Breast epithelium (tissue), 4 donors: Measurements from ENCODE around the gene KLHL6. TPM values are rescaled to one million over a fixed set of nuclear protein-coding genes. Genes with fewer than 3 reads are reported as not detected.

Experiments
- DNase-seq, 2 donors: peaks; one replicate each; pipeline ENCODE4 v3.0.0-alpha.2; 2019; ENCODE audit warnings: low spot score in 2 of 2
- H3K27ac ChIP-seq, 2 donors: fragments of 200-600 bp; sonication (generic) in 1 of 2; one replicate each; pipeline ENCODE4 v1.5.1; 2016 to 2019; ENCODE audit warnings: mild to moderate bottlenecking in 1 of 2
- H3K27me3 ChIP-seq, 2 donors: fragments of 200-600 bp; sonication (generic) in 1 of 2; one replicate each; pipeline versions ENCODE4 v1.5.1 to v1.6.0; 2017 to 2019; ENCODE audit warnings: control low read depth in 1 of 2, mild to moderate bottlenecking in 1 of 2
- H3K36me3 ChIP-seq: fragments of 200-600 bp; one replicate; pipeline ENCODE4 v1.5.1; 2019
- H3K4me1 ChIP-seq, 2 donors: fragments of 200-600 bp; sonication (generic); one replicate each; pipeline ENCODE4 v1.5.1; 2016 to 2019; ENCODE audit warnings: control low read depth in 1 of 2
- H3K4me3 ChIP-seq, 3 donors: fragments of 200-600 bp; sonication (generic); 1 replicate in 2 of 3; 2 replicates in 1 of 3; pipeline ENCODE4 v1.5.1; 2016 to 2019; ENCODE audit warnings: mild to moderate bottlenecking in 3 of 3, moderate library complexity in 2 of 3
- H3K9me3 ChIP-seq, 2 donors: fragments of 200-600 bp; sonication (generic) in 1 of 2; one replicate each; pipeline ENCODE4 v1.5.1; 2016 to 2019; ENCODE audit warnings: control low read depth in 1 of 2
- POLR2A ChIP-seq: fragments of 450-650 bp; IDR thresholded peaks from one replicate; pipeline ENCODE4 v1.6.1; 2016; ENCODE audit warnings: antibody characterized with exemption, mild to moderate bottlenecking, moderate library complexity
- POLR2AphosphoS5 ChIP-seq, 3 donors: sonication (generic); formaldehyde crosslinking; IDR thresholded peaks; one replicate each; pipeline ENCODE4 v1.6.1; 2017; ENCODE audit warnings: antibody characterized with exemption in 3 of 3
- intact Hi-C: fragments of 100-400 bp; cut with DNase I; formaldehyde crosslinking; loops from one replicate; pipeline ENCODE4 v1.15.1; 2023; ENCODE audit warnings: low total_unique reads
- total RNA-seq, 3 donors: library from RNA; depleted of rRNA; stranded (reverse); fragments of >200 nt; gene quantifications; one replicate each; pipeline ENCODE4 v1.1.0, GENCODE V29; 2016
- TF ChIP-seq, protein P1 (sequence below), 3 donors: fragments of 450-650 bp; IDR thresholded peaks; one replicate each; pipeline ENCODE4 v1.5.1; 2016 to 2017; ENCODE audit warnings: antibody characterized with exemption in 3 of 3, mild to moderate bottlenecking in 3 of 3, moderate library complexity in 3 of 3

Gene KLHL6
- total RNA-seq, 3 donors from 2014 or later = 2.7 to 7.9 (median 4.3) TPM

DNA sequence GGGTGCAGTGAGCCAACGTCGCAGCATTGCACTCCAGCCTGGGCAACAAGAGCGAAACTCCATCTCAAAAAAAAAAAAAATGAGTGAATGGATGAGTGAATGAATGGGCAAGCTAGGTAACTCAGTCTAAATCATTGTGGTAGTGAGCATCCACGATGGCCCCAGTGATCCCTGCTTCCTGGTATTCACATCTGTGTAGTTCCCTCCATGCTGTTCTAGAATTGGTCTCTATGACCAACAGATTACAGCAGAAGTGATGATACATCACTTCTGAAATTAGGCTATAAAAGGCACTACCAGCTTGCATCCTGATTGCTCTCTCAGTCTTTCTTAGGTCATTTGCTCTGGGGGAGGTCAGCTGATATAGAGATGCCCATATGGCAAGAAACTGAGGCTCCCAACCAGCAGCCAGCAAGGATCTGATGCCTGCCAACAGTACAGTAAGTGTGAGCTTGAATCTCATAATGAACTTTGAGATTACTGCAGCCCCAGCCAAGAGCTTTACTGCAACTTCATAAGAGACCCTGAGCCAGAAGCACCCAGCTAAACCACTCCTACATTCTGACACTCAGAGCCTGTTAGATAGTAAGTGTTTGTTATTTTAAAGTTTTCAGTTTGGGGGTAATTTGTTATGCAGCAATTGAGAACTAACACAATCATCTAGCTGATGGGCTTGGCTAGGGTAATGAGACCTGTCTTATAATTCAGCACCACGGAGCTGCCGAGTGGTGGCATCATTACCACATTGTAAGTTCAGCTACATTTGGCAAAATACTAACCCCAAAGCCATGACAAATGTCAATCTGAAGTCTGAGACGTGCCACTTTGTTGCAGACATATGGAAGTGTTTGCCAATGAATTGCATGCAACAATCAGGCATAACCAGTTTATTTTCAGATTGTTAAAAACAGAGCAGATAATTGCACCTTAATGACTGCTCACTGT, 53.0 kb downstream of the KLHL6 start:
- TF ChIP-seq POLR2AphosphoS5 (IDR thresholded peaks at IDR 0.05) (no peak), POLR2A (no peak)
- TF ChIP-seq, protein P1, sequence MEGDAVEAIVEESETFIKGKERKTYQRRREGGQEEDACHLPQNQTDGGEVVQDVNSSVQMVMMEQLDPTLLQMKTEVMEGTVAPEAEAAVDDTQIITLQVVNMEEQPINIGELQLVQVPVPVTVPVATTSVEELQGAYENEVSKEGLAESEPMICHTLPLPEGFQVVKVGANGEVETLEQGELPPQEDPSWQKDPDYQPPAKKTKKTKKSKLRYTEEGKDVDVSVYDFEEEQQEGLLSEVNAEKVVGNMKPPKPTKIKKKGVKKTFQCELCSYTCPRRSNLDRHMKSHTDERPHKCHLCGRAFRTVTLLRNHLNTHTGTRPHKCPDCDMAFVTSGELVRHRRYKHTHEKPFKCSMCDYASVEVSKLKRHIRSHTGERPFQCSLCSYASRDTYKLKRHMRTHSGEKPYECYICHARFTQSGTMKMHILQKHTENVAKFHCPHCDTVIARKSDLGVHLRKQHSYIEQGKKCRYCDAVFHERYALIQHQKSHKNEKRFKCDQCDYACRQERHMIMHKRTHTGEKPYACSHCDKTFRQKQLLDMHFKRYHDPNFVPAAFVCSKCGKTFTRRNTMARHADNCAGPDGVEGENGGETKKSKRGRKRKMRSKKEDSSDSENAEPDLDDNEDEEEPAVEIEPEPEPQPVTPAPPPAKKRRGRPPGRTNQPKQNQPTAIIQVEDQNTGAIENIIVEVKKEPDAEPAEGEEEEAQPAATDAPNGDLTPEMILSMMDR (IDR thresholded peaks at IDR 0.05) = no peak
- H3K27me3 ChIP-seq = no peaks in the 10 kb centered on the region
- no peak overlapping the region for H3K4me3 ChIP-seq
- no peak for DNase-seq
- H3K4me1 ChIP-seq = no peaks in the 10 kb centered on the region
- no peaks in the 10 kb centered on the region for H3K36me3 ChIP-seq
- intact Hi-C loops = no loop called here
- no peak overlapping the region for H3K27ac ChIP-seq
- peaks cover 5 to 16% of the 10 kb centered on the region in 2 donors for H3K9me3 ChIP-seq

DNA sequence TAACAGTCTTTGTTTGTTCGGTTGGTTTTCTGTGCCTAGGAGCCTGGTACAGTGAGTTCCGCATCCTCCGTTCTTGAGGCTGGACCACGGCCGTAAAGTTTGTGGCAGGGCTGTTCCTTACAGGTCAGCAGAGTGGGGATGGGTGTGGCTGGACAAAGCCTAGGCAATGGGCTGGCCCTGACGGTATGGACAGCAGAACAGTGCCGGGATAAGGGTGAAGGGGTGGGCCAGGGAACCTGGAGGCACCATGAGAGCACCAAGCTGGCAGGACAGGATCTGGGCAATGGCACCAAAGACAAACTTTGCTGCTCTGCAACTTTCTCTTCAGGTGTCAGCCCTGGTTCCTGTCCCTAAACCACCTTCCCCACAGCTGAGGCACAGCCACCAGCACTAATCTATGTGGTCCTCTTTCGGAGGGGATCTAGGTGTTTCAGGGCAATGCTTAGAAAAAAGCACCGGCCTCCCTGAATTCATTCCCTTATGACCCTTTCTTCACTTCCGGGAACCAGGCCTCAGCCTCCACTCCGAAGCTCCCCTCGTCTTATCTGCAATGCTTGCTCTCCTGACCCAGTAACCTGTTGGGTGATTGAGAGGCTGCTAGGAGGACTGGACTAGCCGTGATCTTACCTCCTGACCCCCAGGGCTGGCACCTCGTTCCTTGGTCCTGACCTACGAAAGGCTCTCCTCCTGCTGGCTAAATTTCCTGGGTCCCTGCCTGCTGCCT, 54.4 kb downstream of the KLHL6 start:
- Histone ChIP-seq H3K27me3 (no peaks in the 10 kb centered on the region), H3K9me3 (peaks cover 5 to 13% of the 10 kb centered on the region in 2 donors), H3K4me1 (no peaks in the 10 kb centered on the region), H3K36me3 (no peaks in the 10 kb centered on the region), H3K27ac (no peak overlapping the region), H3K4me3 (no peak overlapping the region)
- DNase-seq = no peak
- intact Hi-C loops = no loop called here
- TF ChIP-seq POLR2AphosphoS5 (IDR thresholded peaks at IDR 0.05) (no peak), POLR2A (no peak)
- TF ChIP-seq, protein P1 (IDR thresholded peaks at IDR 0.05) = no peak

DNA sequence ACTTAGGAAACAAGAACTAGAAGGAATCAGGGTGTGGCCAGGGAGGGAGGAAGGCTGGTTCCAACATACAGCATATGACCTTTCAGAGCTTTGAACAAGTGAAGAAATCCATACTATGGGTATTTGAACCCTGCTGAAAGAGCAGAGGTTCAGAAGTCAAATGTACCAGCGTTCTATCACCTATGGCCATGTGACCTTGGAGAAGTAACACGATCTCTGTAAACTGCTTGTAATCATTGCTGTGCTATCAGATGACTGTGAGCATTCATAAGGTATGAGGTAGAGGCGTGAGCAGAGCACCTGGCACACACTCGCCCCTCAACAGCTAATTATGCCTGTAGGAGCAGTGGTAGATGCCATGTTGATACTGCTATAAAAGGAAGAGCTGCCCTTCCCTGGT, 55.2 kb downstream of the KLHL6 start:
- DNase-seq = no peak
- Histone ChIP-seq H3K4me3 (no peak overlapping the region), H3K27ac (no peak overlapping the region), H3K9me3 (peaks cover 5% of the 10 kb centered on the region in 2 donors), H3K4me1 (no peaks in the 10 kb centered on the region), H3K27me3 (no peaks in the 10 kb centered on the region), H3K36me3 (no peaks in the 10 kb centered on the region)
- intact Hi-C loops = no loop called here
- TF ChIP-seq POLR2AphosphoS5 (IDR thresholded peaks at IDR 0.05) = no peak
- TF ChIP-seq, protein P1 (IDR thresholded peaks at IDR 0.05) = no peak
- no peak for TF ChIP-seq POLR2A

DNA sequence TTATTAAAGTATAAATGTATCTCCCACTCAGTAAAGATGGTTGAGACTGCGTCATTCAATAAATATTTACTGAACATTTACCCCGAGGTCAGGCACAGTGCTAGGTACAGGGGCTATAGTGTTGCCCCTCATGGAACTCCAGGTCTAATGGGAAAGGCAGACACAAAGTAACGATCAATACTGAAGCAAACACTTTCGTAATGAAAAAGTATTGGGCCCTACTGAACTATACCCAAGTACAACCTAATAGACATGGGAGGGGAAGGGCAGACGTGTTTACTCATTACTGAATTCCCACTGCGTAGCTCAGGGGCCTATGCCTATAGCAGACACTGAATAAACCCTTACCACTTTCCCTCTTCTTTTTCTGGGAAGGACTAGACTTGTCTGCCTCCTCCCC, 56.9 kb downstream of the KLHL6 start:
- Histone ChIP-seq H3K27ac (no peak overlapping the region), H3K4me3 (no peak overlapping the region), H3K27me3 (no peaks in the 10 kb centered on the region), H3K9me3 (no peaks in the 10 kb centered on the region), H3K4me1 (no peaks in the 10 kb centered on the region), H3K36me3 (no peaks in the 10 kb centered on the region)
- intact Hi-C loops = no loop called here
- TF ChIP-seq POLR2AphosphoS5 (IDR thresholded peaks at IDR 0.05) = no peak
- TF ChIP-seq POLR2A = no peak
- TF ChIP-seq, protein P1 (IDR thresholded peaks at IDR 0.05) = no peak
- DNase-seq = no peak

DNA sequence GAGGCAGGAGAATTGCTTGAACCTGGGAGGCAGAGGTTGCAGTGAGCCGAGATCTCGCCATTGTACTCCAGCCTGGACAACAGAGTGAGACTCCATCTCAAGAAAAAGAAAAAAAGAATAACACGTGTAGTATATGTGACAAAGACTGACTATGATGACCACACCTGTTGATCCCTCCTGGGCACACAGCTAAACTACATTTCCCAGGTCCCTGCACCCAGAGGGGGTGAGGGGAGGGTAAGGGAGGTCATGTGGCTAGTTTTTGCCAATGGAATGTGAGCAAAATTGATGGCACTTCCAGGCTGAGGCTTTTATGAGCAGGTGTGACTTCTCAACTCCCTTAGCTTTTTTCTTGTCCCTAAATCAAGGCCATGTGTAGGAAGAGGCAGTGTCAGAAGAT, 58.2 kb downstream of the KLHL6 start:
- intact Hi-C loops = no loop called here
- no peak overlapping the region for H3K27ac ChIP-seq
- no peak overlapping the region for H3K4me3 ChIP-seq
- no peaks in the 10 kb centered on the region for H3K36me3 ChIP-seq
- H3K9me3 ChIP-seq = no peaks in the 10 kb centered on the region
- H3K4me1 ChIP-seq = no peaks in the 10 kb centered on the region
- H3K27me3 ChIP-seq = no peaks in the 10 kb centered on the region
- no peak for DNase-seq
- TF ChIP-seq POLR2AphosphoS5 (IDR thresholded peaks at IDR 0.05) (no peak), POLR2A (no peak)
- TF ChIP-seq, protein P1 (IDR thresholded peaks at IDR 0.05) = no peak
